K562 (cell line): ENCODE measurements around the gene DAB1. TPM values are rescaled to one million over a fixed set of nuclear protein-coding genes. Genes with fewer than 3 reads are reported as not detected.

Experiments used
- ATAC-seq: fragments of 200-7000 bp; cut with Tn5 transposase; 3 replicates; pipeline ENCODE4 v1.9.1; 2020; ENCODE audit warnings: moderate library complexity
- BruUV-seq: library from RNA; stranded (reverse); fragments of 400-500 nt; replicated peaks from 2 replicates; lab custom pipeline; 2021; lab: Mats Ljungman, UMichigan
- CTCF ChIA-PET: fragments of 300-600 bp; formaldehyde crosslinking; extraction: SDS; loops from one replicate; lab custom pipeline; 2021; ENCODE audit warnings: low intra/inter-chr PET ratio; lab: Yijun Ruan, JAX
- POLR2A ChIA-PET: fragments of 300-600, 350-650 bp; sonication (Branson Sonifier 250); formaldehyde crosslinking; extraction: SDS; loops from one replicate; lab custom pipeline; 2021; ENCODE audit warnings: antibody characterized with exemption, inconsistent platforms; lab: Yijun Ruan, JAX
- DNase-seq, 4 experiments: peaks; one replicate each; pipeline versions ENCODE4 v3.0.0 to v3.0.0-alpha.2; 2011 to 2018; ENCODE audit warnings: low spot score in 3 of 4, mixed read lengths in 3 of 4; ENCODE audit errors: extremely low read depth in 1 of 4
- FAIRE-seq: peaks from 2 replicates; lab custom pipeline; 2011; peaks lifted over from hg19 to GRCh38; lab: Jason Lieb, UNC
- H2AFZ ChIP-seq: 2 replicates; pipeline ENCODE4 v1.6.0; 2011; ENCODE audit warnings: low read depth, low read length, control low read depth, inconsistent platforms
- H3K27ac ChIP-seq: fragments of 200-600 bp; 3 replicates; pipeline ENCODE4 v1.8.0; 2011; ENCODE audit warnings: low read depth, mild to moderate bottlenecking, control low read depth, inconsistent platforms, low read length, moderate library complexity, mixed read lengths; ENCODE audit errors: extremely low read depth
- H3K27me3 ChIP-seq, 2 experiments: fragments of 300-600 bp in 1 of 2; 2 replicates in 1 of 2; 3 replicates in 1 of 2; pipeline versions ENCODE4 v1.6.0 to v1.8.0; 2011; ENCODE audit warnings: inconsistent platforms in 2 of 2, low read length in 2 of 2, mild to moderate bottlenecking in 1 of 2, mixed read lengths in 1 of 2, moderate library complexity in 1 of 2; ENCODE audit not compliant: control insufficient read depth in 2 of 2, insufficient read depth in 2 of 2
- H3K36me3 ChIP-seq: fragments of 300-600 bp; 3 replicates; pipeline ENCODE4 v1.8.0; 2011; ENCODE audit warnings: mild to moderate bottlenecking, low read length, inconsistent platforms; ENCODE audit not compliant: control insufficient read depth, insufficient read depth
- H3K4me1 ChIP-seq, 2 experiments: fragments of 200-600 bp in 1 of 2; replicated peaks in 1 of 2; 2 replicates in 1 of 2; 3 replicates in 1 of 2; pipeline versions ENCODE4 v1.5.1 to v1.8.0; 2011; ENCODE audit warnings: inconsistent platforms in 2 of 2, low read length in 2 of 2, mild to moderate bottlenecking in 1 of 2, mixed read lengths in 1 of 2, moderate library complexity in 1 of 2; ENCODE audit not compliant: control insufficient read depth in 2 of 2, insufficient read depth in 2 of 2
- H3K4me2 ChIP-seq: 2 replicates; pipeline ENCODE4 v1.6.1; 2011; ENCODE audit warnings: low read length, control low read depth, inconsistent platforms, mixed read lengths; ENCODE audit not compliant: insufficient read depth
- H3K4me3 ChIP-seq: fragments of 200-600 bp; sonication (generic), shearing (Covaris generic); 2 replicates; pipeline ENCODE4 v1.5.1; 2016; ENCODE audit warnings: control low read depth, inconsistent platforms
- H3K79me2 ChIP-seq: fragments of 200-600 bp; 3 replicates; pipeline ENCODE4 v1.8.0; 2011; ENCODE audit warnings: low read length, inconsistent platforms; ENCODE audit not compliant: control insufficient read depth, insufficient read depth
- H3K9ac ChIP-seq, 2 experiments: 2 replicates each; pipeline versions ENCODE4 v1.6.0 to v1.6.1; 2011; ENCODE audit warnings: low read depth in 2 of 2, low read length in 2 of 2, control low read depth in 1 of 2, inconsistent platforms in 1 of 2, mild to moderate bottlenecking in 1 of 2, mixed read lengths in 1 of 2; ENCODE audit not compliant: insufficient read depth in 1 of 2
- H3K9me1 ChIP-seq: one replicate; pipeline ENCODE4 v1.6.0; 2011; ENCODE audit warnings: inconsistent platforms, mild to moderate bottlenecking, low read length, moderate library complexity; ENCODE audit not compliant: control insufficient read depth, insufficient read depth
- H3K9me3 ChIP-seq: replicated peaks from 2 replicates; pipeline ENCODE4 v1.5.1; 2011; ENCODE audit warnings: low read depth, low read length, inconsistent platforms; ENCODE audit not compliant: control insufficient read depth, insufficient read depth
- H4K20me1 ChIP-seq: replicated peaks from 2 replicates; pipeline ENCODE4 v1.6.1; 2011; ENCODE audit warnings: low read length, inconsistent platforms, mixed read lengths; ENCODE audit not compliant: control insufficient read depth, insufficient read depth
- CAMTA2 ChIP-seq: fragments of 250-450 bp; sonication (Bioruptor Pico); conservative IDR thresholded peaks from 2 replicates; pipeline ENCODE4 v1.5.1; 2022
- CUX1 ChIP-seq: fragments of 200-800 bp; sonication (Bioruptor generic); IDR thresholded peaks from 2 replicates; pipeline ENCODE4 v1.6.1; 2016; ENCODE audit warnings: missing genetic modification characterization, missing compliant biosample characterization
- HMG20B ChIP-seq: fragments of 250-450 bp; sonication (Bioruptor Pico); IDR thresholded peaks from 2 replicates; pipeline ENCODE4 v1.5.0; 2021; ENCODE audit warnings: mild to moderate bottlenecking
- HNRNPL ChIP-seq: fragments of 200-400 bp; formaldehyde crosslinking; IDR thresholded peaks from 2 replicates; pipeline ENCODE4 v1.6.1; 2017; ENCODE audit warnings: low read depth, mild to moderate bottlenecking, low read length
- NFXL1 ChIP-seq: fragments of 450-650 bp; formaldehyde crosslinking; IDR thresholded peaks from 2 replicates; pipeline ENCODE4 v1.4.0; 2021; ENCODE audit warnings: mild to moderate bottlenecking
- PRMT5 ChIP-seq: sonication (generic); formaldehyde crosslinking; IDR thresholded peaks from 2 replicates; pipeline ENCODE4 v1.5.0; 2020; ENCODE audit warnings: missing genetic modification reagents
- RAD51 ChIP-seq: fragments of 450-650 bp; IDR thresholded peaks from 2 replicates; pipeline ENCODE4 v1.7.1; 2016; ENCODE audit warnings: low read depth, mild to moderate bottlenecking, borderline replicate concordance
- RBM15 ChIP-seq: fragments of 200-400 bp; formaldehyde crosslinking; IDR thresholded peaks from 2 replicates; pipeline ENCODE4 v1.6.1; 2018; ENCODE audit warnings: mild to moderate bottlenecking, low read length, moderate library complexity; ENCODE audit not compliant: insufficient read depth
- SIX5 ChIP-seq, 2 experiments: IDR thresholded peaks; 2 replicates each; pipeline ENCODE4 v1.6.1; 2011; ENCODE audit warnings: low read length in 2 of 2, borderline replicate concordance in 1 of 2, low read depth in 1 of 2, mild to moderate bottlenecking in 1 of 2, moderate library complexity in 1 of 2; ENCODE audit not compliant: insufficient read depth in 1 of 2
- TBP ChIP-seq: optimal IDR thresholded peaks from 2 replicates; pipeline ENCODE3; 2011; ENCODE audit warnings: low read depth, low read length, improper control_type of control experiment
- ZNF311 ChIP-seq: fragments of 250-450 bp; sonication (Bioruptor Pico); IDR thresholded peaks from 2 replicates; pipeline ENCODE4 v1.4.0; 2020; ENCODE audit warnings: mild to moderate bottlenecking, moderate library complexity
- WGBS: fragments of 100-300 bp; shearing (Covaris generic); methylation state at CpG from one replicate; pipeline ENCODE4 v1.1.6; 2016; ENCODE audit warnings: low coverage, mixed read lengths; ENCODE audit not compliant: insufficient coverage; ENCODE audit errors: missing lambda C conversion rate; 5-methylcytosine and 5-hydroxymethylcytosine counted together
- in situ Hi-C: fragments of 300-500 bp; cut with MboI; formaldehyde crosslinking; loops from 4 replicates; pipeline ENCODE4 v1.15.0; 2018; ENCODE audit warnings: inconsistent platforms, mixed read lengths
- intact Hi-C: fragments of 100-400 bp; cut with micrococcal nuclease; formaldehyde crosslinking; loops from 2 replicates; pipeline ENCODE4 v1.14.2; 2022
- polyA plus RNA-seq, 8 experiments: library from polyadenylated mRNA; depleted of rRNA in 4 of 8; stranded (reverse) in 5 of 8; unstranded in 3 of 8; fragments of >200 nt; fragmentation: Nextera tagmentation in 2 of 8; fragmentation: Illumina TruSeq in 1 of 8; extraction: Ambion mirVana in 2 of 8; extraction: Trizol in 1 of 8; gene quantifications; 2 replicates each; pipeline versions ENCODE4 v1.2.1 to v1.2.3, GENCODE V29; 2011 to 2014; ENCODE audit warnings: inconsistent platforms in 1 of 8, missing spikeins in 1 of 8
- total RNA-seq, 7 experiments: library from RNA; depleted of rRNA in 6 of 7; stranded (reverse); fragments of >200 nt in 6 of 7; fragmentation: Illumina TruSeq in 2 of 7; extraction: Trizol in 2 of 7; gene quantifications; 2 replicates each; pipeline versions ENCODE4 v1.2.1 to v1.2.3, GENCODE V29; 2011 to 2021; ENCODE audit warnings: low replicate concordance in 1 of 7

DAB1 gene
- total and polyA plus RNA-seq, 9 of the 15 experiments (the other 6 are each of a cell fraction or from before 2014, with no cell fraction given) = not detected

GRCh38 chr1:57024428-57024827, 399.4 kb downstream of the DAB1 start:
- no peak for DNase-seq
- Histone ChIP-seq H3K9ac (no peak overlapping the region), H3K79me2 (no peaks in the 10 kb centered on the region), H3K27me3 (no peaks in the 10 kb centered on the region), H3K27ac (no peak overlapping the region), H2AFZ (no peak overlapping the region), H3K4me3 (no peak overlapping the region)
- in situ Hi-C loops = no loop called here
- TF ChIP-seq ZNF311 (CRISPR knock-in tag) (no peak), HMG20B (no peak), PRMT5 (CRISPR knock-in tag) (no peak), TBP (no peak), RAD51 (no peak), NFXL1 (CRISPR knock-in tag) (no peak), HNRNPL (no peak), CAMTA2 (CRISPR knock-in tag) (no peak), RBM15 (no peak), CUX1 (no peak), SIX5 (IDR thresholded peaks at IDR 0.05; ENCODE audit: borderline replicate concordance in 1 of 2, insufficient read depth in 1 of 2, low read depth in 1 of 2, low read length in 2 of 2) (no peak)
- TF ChIP-seq, all 486 proteins: peak for 0
- POLR2A ChIA-PET = interaction anchor here (0.6 kb wide), 1 partner anchor 395 kb away, joined by 4 read pairs; no protein-coding TSS in a partner anchor
- Histone ChIP-seq H3K9me3 (no peaks in the 10 kb centered on the region), H3K4me1 (no peaks in the 10 kb centered on the region), H3K9me1 (no peaks in the 10 kb centered on the region), H4K20me1 (no peaks in the 10 kb centered on the region), H3K4me2 (no peak overlapping the region), H3K36me3 (no peaks in the 10 kb centered on the region)
- ATAC-seq = no peak
- CTCF ChIA-PET = no interaction called here
- intact Hi-C loops = no loop called here
- 0% methylated on average over 4 of the region's 4 CpGs for WGBS
- no peak for FAIRE-seq
- BruUV-seq = no TSS peak
